SH-SY5Y (cell line): ENCODE results near the gene RFPL2.

Experiments used
- GATA2 ChIP-seq: IDR thresholded peaks from 2 replicates; pipeline ENCODE4 v1.6.1; 2011; ENCODE audit warnings: mild to moderate bottlenecking, low read depth, low read length
- GATA3 ChIP-seq: IDR thresholded peaks from 2 replicates; pipeline ENCODE4 v1.6.1; 2011; ENCODE audit warnings: low read depth, mild to moderate bottlenecking, low read length, moderate library complexity

DNA sequence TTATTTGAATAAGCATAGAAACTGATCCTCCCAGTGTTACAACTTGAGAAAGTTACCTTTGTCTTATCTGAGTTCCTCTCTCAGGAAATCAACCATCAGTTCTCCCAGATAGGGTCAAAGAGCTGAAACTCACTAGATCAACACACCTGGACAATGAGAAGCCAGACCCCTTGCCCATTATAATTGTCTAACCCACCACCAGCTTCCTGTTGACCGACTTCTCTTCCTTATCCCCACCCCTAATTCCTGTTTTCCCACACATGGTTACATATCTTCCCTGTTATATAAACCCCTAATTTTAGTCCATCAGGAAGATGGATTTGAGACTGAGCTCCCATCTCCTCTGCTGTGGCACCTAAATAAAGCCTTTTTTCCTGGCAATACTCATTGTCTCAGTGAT is 43.4 kb upstream of the RFPL2 start:
- TF ChIP-seq GATA2 (no peak), GATA3 (no peak)
